ENCODE data around the gene LAMB4. TPM values are rescaled to one million over a fixed set of nuclear protein-coding genes. Genes with fewer than 3 reads are reported as not detected.

The LAMB4 gene
- total RNA-seq, 1 experiment from 2014 or later: not detected

DNA sequence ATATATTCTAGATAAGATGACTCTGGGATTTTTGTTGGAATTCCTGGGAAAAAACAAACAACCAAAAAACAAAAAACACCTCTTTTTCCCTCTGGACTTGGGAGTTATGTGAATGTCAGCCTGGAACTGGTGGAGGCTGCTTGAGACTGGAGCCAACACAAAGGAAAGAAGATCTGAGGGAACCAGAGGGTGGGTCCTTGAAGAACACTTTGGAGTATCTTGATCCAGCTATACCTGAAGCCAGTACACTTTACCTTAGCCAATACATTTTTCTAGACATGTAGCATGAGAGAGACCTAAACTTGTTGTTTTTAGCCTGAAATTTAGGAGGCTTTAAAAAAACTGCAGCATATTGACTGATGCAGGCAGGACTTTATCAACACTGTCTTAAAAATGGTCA, 121.3 kb downstream of the LAMB4 start:
- no peak overlapping the region for H3K9ac ChIP-seq (ENCODE audit: low read length)
- DNase-seq: no peak
- no peak overlapping the region for H3K4me2 ChIP-seq (ENCODE audit: low read depth, low read length, poor library complexity, severe bottlenecking)
- 0 out of 2 replicates have a peak, but pooled peaks cover 3% of the 10 kb centered on the region for H3K27me3 ChIP-seq (ENCODE audit: low read length)
- H3K4me3 ChIP-seq (ENCODE audit: low read length): no peak overlapping the region
- H4K20me1 ChIP-seq (ENCODE audit: insufficient read depth, low read depth, low read length): no peaks in the 10 kb centered on the region
- H3K79me2 ChIP-seq (ENCODE audit: low read length): no peaks in the 10 kb centered on the region
- no peaks in the 10 kb centered on the region for H3K9me2 ChIP-seq (replicated peaks; ENCODE audit: insufficient read depth, low read length)
- no peaks in the 10 kb centered on the region for H3K36me3 ChIP-seq (ENCODE audit: insufficient read depth, low read length)
- H3K4me1 ChIP-seq (ENCODE audit: low read length): no peaks in the 10 kb centered on the region
- no peaks in the 10 kb centered on the region for H3K9me3 ChIP-seq (ENCODE audit: low read length)
- H2AFZ ChIP-seq (ENCODE audit: low read length): no peak overlapping the region
- no peak overlapping the region for H3K27ac ChIP-seq (ENCODE audit: low read length)

DNA sequence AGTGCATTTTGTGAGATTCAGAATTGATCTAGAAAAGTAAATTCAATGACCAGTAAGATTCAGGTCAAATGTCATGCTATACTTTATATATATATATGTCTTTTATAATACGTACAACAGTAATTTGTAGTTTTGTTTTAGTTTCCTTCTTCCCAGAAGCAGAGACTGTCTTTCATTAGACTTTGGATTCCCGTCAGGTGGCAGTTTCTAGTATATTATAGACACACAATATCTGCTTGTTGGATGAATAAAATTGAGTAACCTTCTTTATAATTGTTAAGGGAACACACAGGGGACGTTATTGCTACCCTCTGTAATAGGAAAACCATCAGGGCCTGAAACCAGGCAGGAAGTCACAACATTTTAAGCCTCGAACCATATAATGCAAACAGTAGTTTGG, 121.9 kb downstream of the LAMB4 start:
- no peaks in the 10 kb centered on the region for H3K9me3 ChIP-seq (ENCODE audit: low read length)

DNA sequence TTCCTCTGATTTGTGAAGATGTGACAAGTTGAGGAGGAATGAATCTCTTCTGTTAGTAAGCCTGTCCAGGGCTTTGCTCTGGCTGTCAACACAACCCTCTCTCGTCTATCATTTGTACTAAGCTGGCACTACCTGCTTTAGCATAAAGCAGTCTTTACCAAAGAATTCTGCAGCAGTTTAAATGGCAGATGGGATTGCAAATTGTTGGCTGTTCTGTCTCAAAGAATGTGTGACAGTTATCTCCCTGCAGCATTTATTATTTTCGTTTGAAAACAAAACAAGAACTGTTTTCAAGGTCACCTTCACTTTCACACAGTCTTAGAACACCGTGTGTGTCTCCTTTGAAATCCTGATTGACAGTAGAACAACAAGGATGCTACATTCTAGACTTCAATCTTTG, 122.4 kb downstream of the LAMB4 start:
- Histone ChIP-seq H3K27ac (ENCODE audit: low read length) (no peak overlapping the region), H3K4me3 (ENCODE audit: low read length) (no peak overlapping the region), H3K9me2 (replicated peaks; ENCODE audit: insufficient read depth, low read length) (no peaks in the 10 kb centered on the region), H2AFZ (ENCODE audit: low read length) (no peak overlapping the region), H3K36me3 (ENCODE audit: insufficient read depth, low read length) (no peaks in the 10 kb centered on the region), H4K20me1 (ENCODE audit: insufficient read depth, low read depth, low read length) (no peaks in the 10 kb centered on the region), H3K9ac (ENCODE audit: low read length) (no peak overlapping the region), H3K4me1 (ENCODE audit: low read length) (no peaks in the 10 kb centered on the region), H3K9me3 (ENCODE audit: low read length) (no peaks in the 10 kb centered on the region), H3K79me2 (ENCODE audit: low read length) (no peaks in the 10 kb centered on the region), H3K4me2 (ENCODE audit: low read depth, low read length, poor library complexity, severe bottlenecking) (no peak overlapping the region), H3K27me3 (ENCODE audit: low read length) (0 out of 2 replicates have a peak, but pooled peaks cover 3% of the 10 kb centered on the region)
- DNase-seq: no peak

More for the DNA sequence above, 121.9 kb downstream of the LAMB4 start:
- DNase-seq: no peak
- Histone ChIP-seq H3K9ac (ENCODE audit: low read length) (no peak overlapping the region), H3K4me1 (ENCODE audit: low read length) (no peaks in the 10 kb centered on the region), H3K27me3 (ENCODE audit: low read length) (0 out of 2 replicates have a peak, but pooled peaks cover 3% of the 10 kb centered on the region), H3K9me2 (replicated peaks; ENCODE audit: insufficient read depth, low read length) (no peaks in the 10 kb centered on the region), H3K4me2 (ENCODE audit: low read depth, low read length, poor library complexity, severe bottlenecking) (no peak overlapping the region), H3K27ac (ENCODE audit: low read length) (no peak overlapping the region), H4K20me1 (ENCODE audit: insufficient read depth, low read depth, low read length) (no peaks in the 10 kb centered on the region), H2AFZ (ENCODE audit: low read length) (no peak overlapping the region), H3K79me2 (ENCODE audit: low read length) (no peaks in the 10 kb centered on the region), H3K4me3 (ENCODE audit: low read length) (no peak overlapping the region), H3K36me3 (ENCODE audit: insufficient read depth, low read length) (no peaks in the 10 kb centered on the region)

DNA sequence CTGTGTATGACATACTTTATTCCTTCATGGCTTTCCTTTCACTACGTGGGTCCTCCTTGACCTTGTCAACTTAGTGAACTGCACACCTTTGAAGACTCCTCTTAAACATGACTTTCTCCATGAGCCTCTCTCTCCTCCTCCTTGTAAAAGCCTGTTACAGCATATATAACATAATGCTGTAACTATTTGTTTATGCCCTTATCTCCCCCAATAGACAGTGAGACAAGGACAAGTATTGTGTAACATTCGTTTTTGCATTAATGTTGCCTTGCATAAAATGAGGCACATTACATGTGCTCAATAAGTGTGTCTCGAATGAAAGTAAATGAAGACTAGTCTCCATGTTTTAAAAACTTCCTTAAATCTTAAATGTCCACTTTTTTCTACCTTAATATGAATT, 122.9 kb downstream of the LAMB4 start:
- Histone ChIP-seq H3K36me3 (ENCODE audit: insufficient read depth, low read length) (no peaks in the 10 kb centered on the region), H4K20me1 (ENCODE audit: insufficient read depth, low read depth, low read length) (no peaks in the 10 kb centered on the region), H3K27me3 (ENCODE audit: low read length) (0 out of 2 replicates have a peak, but pooled peaks cover 3% of the 10 kb centered on the region), H3K4me2 (ENCODE audit: low read depth, low read length, poor library complexity, severe bottlenecking) (no peak overlapping the region), H3K4me1 (ENCODE audit: low read length) (no peaks in the 10 kb centered on the region), H3K4me3 (ENCODE audit: low read length) (no peak overlapping the region), H3K27ac (ENCODE audit: low read length) (no peak overlapping the region), H3K9ac (ENCODE audit: low read length) (no peak overlapping the region), H3K79me2 (ENCODE audit: low read length) (no peaks in the 10 kb centered on the region), H2AFZ (ENCODE audit: low read length) (no peak overlapping the region), H3K9me3 (ENCODE audit: low read length) (no peaks in the 10 kb centered on the region), H3K9me2 (replicated peaks; ENCODE audit: insufficient read depth, low read length) (no peaks in the 10 kb centered on the region)
- DNase-seq: no peak

DNA sequence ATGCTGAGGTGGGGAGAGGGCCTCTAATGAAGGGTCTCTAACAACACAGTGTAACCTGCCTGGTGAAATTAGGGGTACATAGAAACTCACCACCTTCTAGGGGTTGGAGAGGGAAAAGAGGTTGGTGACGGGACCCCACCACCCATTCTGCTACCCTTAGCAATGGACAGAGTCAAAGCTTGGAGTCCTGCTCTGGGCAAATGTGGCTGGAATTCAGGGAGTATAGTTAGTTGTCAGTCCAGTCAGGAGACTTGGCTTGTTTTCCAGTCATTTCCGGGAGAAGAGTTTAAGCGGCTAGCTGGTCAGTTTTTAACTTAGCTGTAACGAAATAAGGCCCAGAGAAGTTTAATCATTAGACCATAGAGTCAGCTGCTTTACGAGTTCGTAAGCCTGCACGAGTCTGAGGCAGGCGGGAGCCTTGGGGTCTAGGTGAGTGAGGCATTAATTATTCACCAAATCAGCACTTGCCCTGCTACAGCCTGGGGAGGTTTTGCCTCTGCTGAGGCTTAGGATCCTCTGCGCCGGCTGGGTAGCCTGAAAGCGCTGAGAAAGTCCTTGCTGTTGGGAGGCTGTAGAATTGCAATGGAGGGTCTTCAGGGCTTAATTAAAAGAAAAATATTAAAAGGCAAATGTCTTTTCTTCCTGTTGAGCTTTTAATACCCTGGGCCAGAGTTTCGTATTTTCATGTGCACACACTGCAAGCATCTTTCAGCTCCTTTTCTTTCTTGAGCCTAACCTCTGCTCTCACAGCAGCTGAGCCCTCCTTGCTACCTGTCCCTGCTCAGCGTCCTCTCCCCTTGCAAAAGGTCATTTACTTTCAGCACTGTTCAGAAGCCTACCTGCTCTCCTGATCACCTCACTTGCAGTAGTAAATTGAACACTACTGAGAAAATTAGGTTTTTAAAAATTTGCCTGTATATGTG, 125.7 kb downstream of the LAMB4 start:
- Histone ChIP-seq H2AFZ (ENCODE audit: low read length) (no peak overlapping the region), H3K27me3 (ENCODE audit: low read length) (0 out of 2 replicates have a peak, but pooled peaks cover 3% of the 10 kb centered on the region), H3K4me3 (ENCODE audit: low read length) (no peak overlapping the region)

DNA sequence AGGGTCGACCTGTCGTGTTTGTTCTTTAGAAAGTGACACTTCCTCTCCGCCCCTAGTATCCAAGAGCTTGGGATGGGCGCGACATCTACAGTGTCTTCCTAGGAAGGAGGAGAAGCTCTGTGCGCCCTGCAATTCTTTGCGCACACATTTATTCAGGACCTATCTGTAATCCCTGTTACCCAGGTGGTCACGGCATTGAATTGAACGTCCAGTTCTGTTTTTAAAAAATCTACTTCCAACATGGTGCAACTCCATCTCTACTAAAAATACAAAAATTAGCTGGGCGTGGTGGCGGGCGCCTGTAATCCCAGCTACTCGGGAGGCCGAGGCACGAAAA, 126.6 kb downstream of the LAMB4 start:
- Histone ChIP-seq H3K27ac (ENCODE audit: low read length) (no peak overlapping the region), H3K79me2 (ENCODE audit: low read length) (no peaks in the 10 kb centered on the region), H3K9me2 (replicated peaks; ENCODE audit: insufficient read depth, low read length) (no peaks in the 10 kb centered on the region), H4K20me1 (ENCODE audit: insufficient read depth, low read depth, low read length) (no peaks in the 10 kb centered on the region), H3K36me3 (ENCODE audit: insufficient read depth, low read length) (no peaks in the 10 kb centered on the region), H3K4me1 (ENCODE audit: low read length) (no peaks in the 10 kb centered on the region), H3K4me2 (ENCODE audit: low read depth, low read length, poor library complexity, severe bottlenecking) (no peak overlapping the region), H3K4me3 (ENCODE audit: low read length) (no peak overlapping the region), H2AFZ (ENCODE audit: low read length) (no peak overlapping the region), H3K9me3 (ENCODE audit: low read length) (no peaks in the 10 kb centered on the region), H3K9ac (ENCODE audit: low read length) (no peak overlapping the region), H3K27me3 (ENCODE audit: low read length) (0 out of 2 replicates have a peak, but pooled peaks cover 3% of the 10 kb centered on the region)
- no peak for DNase-seq

More for the DNA sequence above, 125.7 kb downstream of the LAMB4 start:
- Histone ChIP-seq H3K4me1 (ENCODE audit: low read length) (no peaks in the 10 kb centered on the region), H3K36me3 (ENCODE audit: insufficient read depth, low read length) (no peaks in the 10 kb centered on the region), H3K79me2 (ENCODE audit: low read length) (no peaks in the 10 kb centered on the region), H3K9me2 (replicated peaks; ENCODE audit: insufficient read depth, low read length) (no peaks in the 10 kb centered on the region), H3K4me2 (ENCODE audit: low read depth, low read length, poor library complexity, severe bottlenecking) (no peak overlapping the region), H3K9ac (ENCODE audit: low read length) (no peak overlapping the region), H3K9me3 (ENCODE audit: low read length) (no peaks in the 10 kb centered on the region), H3K27ac (ENCODE audit: low read length) (no peak overlapping the region), H4K20me1 (ENCODE audit: insufficient read depth, low read depth, low read length) (no peaks in the 10 kb centered on the region)
- no peak for DNase-seq

DNA sequence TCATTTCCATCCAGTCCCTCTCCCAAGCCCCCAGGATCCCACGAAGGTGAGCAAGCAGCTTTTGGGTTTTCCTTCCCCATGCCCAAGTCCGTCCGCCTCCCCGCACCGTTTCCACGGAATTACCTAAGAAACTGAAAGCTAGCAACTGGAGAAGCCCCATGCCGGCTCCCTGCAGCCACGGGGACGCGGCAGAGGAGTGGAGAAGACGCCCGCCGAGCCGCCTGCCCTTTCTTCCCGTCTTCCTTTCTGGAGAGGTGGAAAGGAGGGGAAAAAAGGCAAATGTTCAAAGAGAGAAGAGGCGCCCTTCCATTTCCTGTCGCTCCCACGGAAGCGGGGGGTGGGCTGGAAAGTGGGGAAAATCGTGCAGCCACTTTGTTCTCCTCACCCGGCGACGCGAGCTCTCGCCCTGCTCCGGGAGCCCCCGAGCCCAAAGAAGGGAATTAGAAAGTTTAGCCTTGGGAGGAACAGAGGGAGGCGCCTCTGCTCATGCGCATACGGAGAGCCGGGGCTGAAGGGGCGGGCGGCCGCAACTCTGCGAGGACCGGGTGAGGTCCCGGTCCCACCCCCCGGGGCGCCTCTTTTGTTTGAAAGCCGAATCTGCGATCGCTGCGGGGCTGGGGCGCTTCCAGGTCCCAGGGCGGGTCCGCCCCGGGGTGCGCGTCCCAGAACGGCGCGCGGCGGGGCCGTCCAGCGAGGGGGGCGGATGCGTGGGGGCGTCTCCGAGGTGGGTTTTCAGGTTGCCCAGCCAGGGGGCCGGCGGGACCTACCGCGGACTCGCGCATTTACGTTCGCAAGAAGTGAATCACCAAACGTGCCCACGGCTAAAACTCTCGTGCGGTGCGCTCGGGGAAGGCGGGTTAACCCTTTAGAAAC, 127.2 kb downstream of the LAMB4 start, which contains the start of gene LAMB1:
Gene LAMB1, minus strand, starts transcription at position 436 of the 873 bp plus-strand sequence. Its CDS starts 276 bp downstream, at position 160.
- Histone ChIP-seq H3K79me2 (ENCODE audit: low read length) (no peaks in the 10 kb centered on the region), H3K4me3 (ENCODE audit: low read length) (no peak within 1 kb of the TSS), H3K9me2 (replicated peaks; ENCODE audit: insufficient read depth, low read length) (no peaks in the 10 kb centered on the region), H3K9me3 (ENCODE audit: low read length) (no peaks in the 10 kb centered on the region), H3K27ac (ENCODE audit: low read length) (no peak within 1 kb of the TSS), H3K4me2 (ENCODE audit: low read depth, low read length, poor library complexity, severe bottlenecking) (no peak within 1 kb of the TSS), H3K9ac (ENCODE audit: low read length) (no peak within 1 kb of the TSS), H4K20me1 (ENCODE audit: insufficient read depth, low read depth, low read length) (no peaks in the 10 kb centered on the region), H3K27me3 (ENCODE audit: low read length) (0 out of 2 replicates have a peak, but pooled peaks cover 3% of the 10 kb centered on the region), H2AFZ (ENCODE audit: low read length) (no peak within 1 kb of the TSS), H3K36me3 (ENCODE audit: insufficient read depth, low read length) (no peaks in the 10 kb centered on the region), H3K4me1 (ENCODE audit: low read length) (no peaks in the 10 kb centered on the region)
- DNase-seq: no peak
